ENCODE measurements around the gene DDB1. TPM values are rescaled to one million over a fixed set of nuclear protein-coding genes. Genes with fewer than 3 reads are reported as not detected.

The DDB1 gene
- total and polyA plus RNA-seq, 10 of the 15 experiments (the other 5 are each of a cell fraction or from before 2014, with no cell fraction given) = 136 to 272 (median 216) TPM

- TF ChIP-seq TBL1XR1 (IDR thresholded peaks at IDR 0.05; ENCODE audit: low read depth, low read length) (0 out of 2 replicates have a peak, but pooled peaks have one; percentile 7), NR2C2 (IDR thresholded peaks at IDR 0.05; ENCODE audit: borderline replicate concordance, control insufficient read depth, insufficient read length, low read depth) (no peak), TCF7 (IDR thresholded peaks at IDR 0.05; ENCODE audit: borderline replicate concordance) (no peak), KLF5 (IDR thresholded peaks at IDR 0.05; ENCODE audit: partially characterized antibody) (no peak), IRF4 (IDR thresholded peaks at IDR 0.05; ENCODE audit: low read depth, low read length) (no peak), TCF3 (IDR thresholded peaks at IDR 0.05; ENCODE audit: borderline replicate concordance, insufficient read depth, low read depth, low read length) (no peak), ZNF687 (IDR thresholded peaks at IDR 0.05) (peak; percentile 32; the same call in 1 of the 2 replicates), DPF2 (IDR thresholded peaks at IDR 0.05) (no peak), PML (IDR thresholded peaks at IDR 0.05; ENCODE audit: low read length) (peak; percentile 37; the same call in 1 of the 2 replicates), IRF3 (IDR thresholded peaks at IDR 0.05) (no peak), ATF3 (IDR thresholded peaks at IDR 0.05; ENCODE audit: borderline replicate concordance, extremely low read depth, low read depth, low read length) (no peak), EGR1 (IDR thresholded peaks at IDR 0.05; ENCODE audit: borderline replicate concordance in 1 of 2, low read depth in 2 of 2, low read length in 2 of 2) (peak in 1 of 2 experiments; percentile 49; a peak in 1 of 3 replicates), BHLHE40 (IDR thresholded peaks at IDR 0.05; ENCODE audit: borderline replicate concordance in 1 of 2, low read depth in 2 of 2, low read length in 1 of 2) (peak in 1 of 2 experiments; percentile 4; a peak in 1 of 4 replicates), ELK1 (IDR thresholded peaks at IDR 0.05; ENCODE audit: low read depth, low read length) (no peak), SIN3A (IDR thresholded peaks at IDR 0.05; ENCODE audit: low read depth, low read length) (no peak), CHD2 (IDR thresholded peaks at IDR 0.05; ENCODE audit: borderline replicate concordance, low read depth, low read length) (no peak), IKZF1 (conservative IDR thresholded peaks at IDR 0.05) (no peak; the same call in none of the 2 replicates), CHD1 (IDR thresholded peaks at IDR 0.05; ENCODE audit: low read depth, low read length) (no peak), ZNF622 (IDR thresholded peaks at IDR 0.05) (no peak), POU2F2 (IDR thresholded peaks at IDR 0.05; ENCODE audit: borderline replicate concordance, low read depth, low read length) (0 out of 3 replicates have a peak, but pooled peaks have one; percentile 23), NR2C1 (IDR thresholded peaks at IDR 0.05) (no peak), ASH2L (IDR thresholded peaks at IDR 0.05; ENCODE audit: borderline replicate concordance, low read depth) (no peak), SIX5 (IDR thresholded peaks at IDR 0.05; ENCODE audit: low read depth, low read length, severe bottlenecking) (no peak), RCOR1 (conservative IDR thresholded peaks at IDR 0.05; ENCODE audit: low read depth, low read length) (no peak)
Measured at GRCh38 chr11:61294717-61295595, 37.9 kb downstream of the DDB1 start, which contains the start of gene VWCE (continued).

Measured in GM12878 (cell line).